SK-N-SH (cell line): ENCODE data around the gene PLAU. TPM values are rescaled to one million over a fixed set of nuclear protein-coding genes. Genes with fewer than 3 reads are reported as not detected.

ENCODE experiments used
- CTCF ChIA-PET: fragments of 300-600, 350-600 bp; formaldehyde crosslinking; extraction: SDS; loops from one replicate; lab custom pipeline; 2021; lab: Yijun Ruan, JAX
- POLR2A ChIA-PET: fragments of 350-600 bp; sonication (Branson Sonifier 250); formaldehyde crosslinking; extraction: SDS; loops from one replicate; lab custom pipeline; 2020; ENCODE audit warnings: antibody characterized with exemption, inconsistent platforms; lab: Yijun Ruan, JAX
- DNase-seq: peaks from one replicate; pipeline ENCODE4 v3.0.0; 2012
- H2AFZ ChIP-seq: fragments of 200-600 bp; sonication (generic); 2 replicates; pipeline ENCODE4 v1.8.1; 2016; ENCODE audit warnings: antibody characterized with exemption, mild to moderate bottlenecking, low read depth
- H3F3A ChIP-seq: fragments of 200-600 bp; sonication (generic); replicated peaks from 2 replicates; pipeline ENCODE3; 2016; ENCODE audit warnings: antibody characterized with exemption, mild to moderate bottlenecking; ENCODE audit not compliant: insufficient read depth
- H3K27ac ChIP-seq, 2 experiments: fragments of 200-500 bp in 1 of 2; fragments of 200-600 bp in 1 of 2; sonication (Bioruptor generic) in 1 of 2; sonication (generic), shearing (Covaris generic) in 1 of 2; 2 replicates each; pipeline versions ENCODE4 v1.5.1 to v1.6.1; 2014 to 2016; ENCODE audit warnings: low read depth in 2 of 2, inconsistent platforms in 1 of 2, low read length in 1 of 2, mild to moderate bottlenecking in 1 of 2, mixed read lengths in 1 of 2
- H3K27me3 ChIP-seq: fragments of 200-600 bp; sonication (generic), shearing (Covaris generic); 2 replicates; pipeline ENCODE4 v1.6.1; 2016; ENCODE audit warnings: mixed run types; ENCODE audit not compliant: insufficient read depth
- H3K36me3 ChIP-seq, 2 experiments: fragments of 200-500 bp in 1 of 2; fragments of 200-600 bp in 1 of 2; sonication (Bioruptor generic) in 1 of 2; sonication (generic) in 1 of 2; replicated peaks in 1 of 2; 2 replicates each; pipeline versions ENCODE3 to v1.5.1; 2014 to 2016; ENCODE audit warnings: low read length in 1 of 2, mild to moderate bottlenecking in 1 of 2; ENCODE audit not compliant: insufficient read depth in 2 of 2, control insufficient read depth in 1 of 2
- H3K4me1 ChIP-seq, 2 experiments: fragments of 200-500 bp in 1 of 2; fragments of 200-600 bp in 1 of 2; sonication (Bioruptor generic) in 1 of 2; sonication (generic), shearing (Covaris generic) in 1 of 2; 2 replicates each; pipeline versions ENCODE4 v1.5.1 to v1.6.1; 2014 to 2016; ENCODE audit warnings: low read depth in 1 of 2, low read length in 1 of 2, mixed run types in 1 of 2; ENCODE audit not compliant: insufficient read depth in 2 of 2, control insufficient read depth in 1 of 2
- H3K4me2 ChIP-seq: fragments of 200-600 bp; sonication (generic), shearing (Covaris generic); 2 replicates; pipeline ENCODE4 v1.6.1; 2017; ENCODE audit warnings: mixed run types
- H3K4me3 ChIP-seq, 2 experiments: fragments of 200-500 bp in 1 of 2; fragments of 200-600 bp in 1 of 2; sonication (Bioruptor generic) in 1 of 2; sonication (generic), shearing (Covaris generic) in 1 of 2; 2 replicates each; pipeline versions ENCODE4 v1.5.1 to v1.8.1; 2014 to 2016; ENCODE audit warnings: low read depth in 2 of 2, inconsistent platforms in 1 of 2, low read length in 1 of 2, mild to moderate bottlenecking in 1 of 2, mixed read lengths in 1 of 2, moderate library complexity in 1 of 2
- H3K79me2 ChIP-seq: fragments of 200-600 bp; sonication (generic); 2 replicates; pipeline ENCODE4 v1.8.1; 2017; ENCODE audit warnings: mild to moderate bottlenecking; ENCODE audit not compliant: insufficient read depth
- H3K9ac ChIP-seq: fragments of 200-600 bp; sonication (generic); 2 replicates; pipeline ENCODE4 v1.6.1; 2017; ENCODE audit warnings: mixed run types
- H3K9me2 ChIP-seq: fragments of 200-600 bp; sonication (generic); 2 replicates; pipeline ENCODE4 v1.6.1; 2017; ENCODE audit warnings: mixed run types
- H3K9me3 ChIP-seq: fragments of 200-600 bp; sonication (generic); 2 replicates; pipeline ENCODE4 v1.6.1; 2017; ENCODE audit warnings: mixed run types, mild to moderate bottlenecking, moderate library complexity
- H4K20me1 ChIP-seq: fragments of 200-600 bp; sonication (generic); 2 replicates; pipeline ENCODE4 v1.6.1; 2017; ENCODE audit warnings: mild to moderate bottlenecking, mixed run types; ENCODE audit not compliant: insufficient read depth
- FOXM1 ChIP-seq: IDR thresholded peaks from 2 replicates; pipeline ENCODE4 v1.4.0; 2012; ENCODE audit warnings: low read depth, mild to moderate bottlenecking
- PBX3 ChIP-seq: IDR thresholded peaks from 2 replicates; pipeline ENCODE4; 2012
- REST ChIP-seq: IDR thresholded peaks from 2 replicates; pipeline ENCODE4 v1.6.1; 2012; ENCODE audit warnings: mild to moderate bottlenecking, low read depth, low read length, moderate library complexity
- YY1 ChIP-seq: IDR thresholded peaks from 2 replicates; pipeline ENCODE4 v1.4.0; 2012; ENCODE audit warnings: low read depth, mild to moderate bottlenecking
- WGBS: methylation state at CpG from one replicate; pipeline ENCODE4 v1.1.6; 2017; ENCODE audit warnings: low lambda C conversion rate; 5-methylcytosine and 5-hydroxymethylcytosine counted together
- polyA plus RNA-seq, 3 experiments: library from polyadenylated mRNA; depleted of rRNA; stranded (reverse); fragments of >200 nt; gene quantifications; 2 replicates each; pipeline ENCODE4 v1.2.3, GENCODE V29; 2012

Gene PLAU
- polyA plus RNA-seq, 1 of the 3 experiments (the other 2 are of a cell fraction), result 200 TPM

GRCh38 chr10:73867871-73868631 lies 42.9 kb upstream of the PLAU start:
- ChIA-PET POLR2A (no interaction called here), CTCF (interaction anchor here (0.7 to 37.3 kb wide), 4 partner anchors 12 to 213 kb away, joined by 3 to 753 read pairs (median 6); no protein-coding TSS in a partner anchor)
- Histone ChIP-seq H2AFZ (no peak overlapping the region), H3F3A (peaks cover 6% of the 10 kb centered on the region), H3K27ac (no peak overlapping the region), H3K9me2 (no peaks in the 10 kb centered on the region), H3K9me3 (no peaks in the 10 kb centered on the region), H3K36me3 (peaks cover 19 to 67% of the 10 kb centered on the region in 2 experiments), H3K4me3 (no peak overlapping the region), H3K27me3 (no peaks in the 10 kb centered on the region), H3K9ac (no peak overlapping the region), H3K4me2 (no peak overlapping the region), H3K79me2 (peaks cover 57% of the 10 kb centered on the region), H4K20me1 (peaks cover 44% of the 10 kb centered on the region), H3K4me1 (peaks cover 10 to 24% of the 10 kb centered on the region in 2 experiments; a peak in 2 of 4 replicates)
- TF ChIP-seq FOXM1 (no peak), PBX3 (no peak)
- DNase-seq, result no peak
- whole genome bisulfite sequencing, result 94% methylated on average over 11 of the region's 11 CpGs

GRCh38 chr10:73868655-73869195 lies 42.2 kb upstream of the PLAU start:
- Histone ChIP-seq H3K9me2 (no peaks in the 10 kb centered on the region), H3K27me3 (no peaks in the 10 kb centered on the region), H3K4me3 (no peak overlapping the region), H3K4me2 (no peak overlapping the region), H3K9ac (no peak overlapping the region), H4K20me1 (peaks cover 45% of the 10 kb centered on the region), H3K79me2 (peaks cover 56% of the 10 kb centered on the region), H3K4me1 (peaks cover 12 to 23% of the 10 kb centered on the region in 2 experiments; a peak in 2 of 4 replicates), H3K9me3 (no peaks in the 10 kb centered on the region), H3F3A (peaks cover 6% of the 10 kb centered on the region), H2AFZ (no peak overlapping the region), H3K36me3 (peaks cover 16 to 63% of the 10 kb centered on the region in 2 experiments), H3K27ac (no peak overlapping the region; a peak in 1 of 4 replicates)
- WGBS, result 94% methylated on average over 5 of the region's 5 CpGs
- DNase-seq, result no peak
- CTCF ChIA-PET, result interaction anchor here (0.7 to 37.3 kb wide), 3 partner anchors 11 to 72 kb away, joined by 3 to 753 read pairs (median 7); no protein-coding TSS in a partner anchor
- POLR2A ChIA-PET, result no interaction called here
- TF ChIP-seq YY1 (no peak), REST (no peak), FOXM1 (no peak)
